IMR-90 (cell line): ENCODE data around the gene S1PR2. TPM values are rescaled to one million over a fixed set of nuclear protein-coding genes. Genes with fewer than 3 reads are reported as not detected.
A peak's percentile ranks its signal among the peaks of the same experiment; 100 is the strongest.

Experiments used
- ATAC-seq: fragments of 200-7000 bp; cut with Tn5 transposase; 2 replicates; pipeline ENCODE4 v1.9.1; 2020; ENCODE audit warnings: low read depth, mild to moderate bottlenecking, moderate library complexity
- BruUV-seq: library from RNA; stranded (reverse); fragments of 400-500 nt; replicated peaks from 2 replicates; lab custom pipeline; 2021; lab: Mats Ljungman, UMichigan
- CTCF ChIA-PET: fragments of 300-600 bp; formaldehyde crosslinking; extraction: SDS; loops from one replicate; lab custom pipeline; 2021; ENCODE audit warnings: antibody characterized with exemption; lab: Yijun Ruan, JAX
- POLR2A ChIA-PET: fragments of 300-600 bp; sonication (Branson Sonifier 250); formaldehyde crosslinking; loops from one replicate; lab custom pipeline; 2022; ENCODE audit warnings: antibody characterized with exemption; ENCODE audit not compliant: unreplicated experiment; lab: Charles Lee
- DNase-seq: peaks from one replicate; pipeline ENCODE4 v3.0.0; 2013
- H2AFZ ChIP-seq: replicated peaks from 2 replicates; pipeline ENCODE3; 2013; ENCODE audit warnings: low read length, mild to moderate bottlenecking; ENCODE audit not compliant: poor library complexity
- H2AK5ac ChIP-seq: 2 replicates; pipeline ENCODE4 v1.6.1; 2013; ENCODE audit warnings: low read depth, low read length, inconsistent platforms
- H2AK9ac ChIP-seq: replicated peaks from 2 replicates; pipeline ENCODE3; 2013; ENCODE audit warnings: mild to moderate bottlenecking, low read depth, low read length, moderate library complexity; ENCODE audit not compliant: poor library complexity
- H2BK120ac ChIP-seq: 2 replicates; pipeline ENCODE4 v1.6.1; 2013; ENCODE audit warnings: low read depth, low read length, inconsistent platforms
- H2BK15ac ChIP-seq: 3 replicates; pipeline ENCODE4 v1.6.1; 2013; ENCODE audit warnings: low read depth, low read length, inconsistent platforms
- H2BK20ac ChIP-seq: 2 replicates; pipeline ENCODE4 v1.6.1; 2013; ENCODE audit warnings: low read depth, mild to moderate bottlenecking, inconsistent platforms, low read length, moderate library complexity
- H2BK5ac ChIP-seq: 2 replicates; pipeline ENCODE4 v1.6.1; 2013; ENCODE audit warnings: mild to moderate bottlenecking, low read depth, low read length, inconsistent platforms; ENCODE audit not compliant: poor library complexity, severe bottlenecking
- H3K14ac ChIP-seq: replicated peaks from 2 replicates; pipeline ENCODE4 v1.6.1; 2013; ENCODE audit warnings: low read depth, low read length, inconsistent platforms
- H3K18ac ChIP-seq: 2 replicates; pipeline ENCODE4 v1.6.1; 2013; ENCODE audit warnings: low read depth, low read length, control low read depth
- H3K23ac ChIP-seq: 2 replicates; pipeline ENCODE4 v1.6.1; 2013; ENCODE audit warnings: low read depth, low read length, inconsistent platforms
- H3K27ac ChIP-seq: 2 replicates; pipeline ENCODE4 v1.5.1; 2013; ENCODE audit warnings: mild to moderate bottlenecking, control low read depth, low read length; ENCODE audit not compliant: insufficient read depth
- H3K27me3 ChIP-seq: 2 replicates; pipeline ENCODE4 v1.6.1; 2013; ENCODE audit warnings: low read length; ENCODE audit not compliant: control insufficient read depth, insufficient read depth
- H3K36me3 ChIP-seq: 2 replicates; pipeline ENCODE4 v1.6.1; 2013; ENCODE audit warnings: low read length, mixed read lengths; ENCODE audit not compliant: control insufficient read depth, insufficient read depth
- H3K4ac ChIP-seq: 2 replicates; pipeline ENCODE4 v1.6.1; 2013; ENCODE audit warnings: low read depth, low read length, inconsistent platforms
- H3K4me1 ChIP-seq: 2 replicates; pipeline ENCODE4 v1.6.1; 2013; ENCODE audit warnings: low read length, mixed read lengths; ENCODE audit not compliant: control insufficient read depth, insufficient read depth
- H3K4me2 ChIP-seq: 2 replicates; pipeline ENCODE4 v1.6.1; 2013; ENCODE audit warnings: low read depth, mild to moderate bottlenecking, control low read depth, low read length, moderate library complexity
- H3K4me3 ChIP-seq: 2 replicates; pipeline ENCODE4 v1.5.1; 2013; ENCODE audit warnings: low read depth, mild to moderate bottlenecking, control low read depth, low read length, moderate library complexity; ENCODE audit not compliant: insufficient read depth
- H3K56ac ChIP-seq: 2 replicates; pipeline ENCODE4 v1.6.1; 2013; ENCODE audit warnings: low read length, inconsistent platforms; ENCODE audit not compliant: insufficient read depth; ENCODE audit errors: extremely low read depth
- H3K79me1 ChIP-seq, 2 experiments: 2 replicates each; pipeline ENCODE4 v1.6.1; 2013; ENCODE audit warnings: low read length in 2 of 2, inconsistent platforms in 1 of 2, low read depth in 1 of 2
- H3K9ac ChIP-seq: 2 replicates; pipeline ENCODE4 v1.6.1; 2013; ENCODE audit warnings: low read depth, low read length, control low read depth
- H3K9me1 ChIP-seq: 2 replicates; pipeline ENCODE4 v1.6.1; 2013; ENCODE audit warnings: low read length, inconsistent platforms; ENCODE audit not compliant: insufficient read depth
- H3K9me3 ChIP-seq: 2 replicates; pipeline ENCODE4 v1.6.1; 2013; ENCODE audit warnings: low read length; ENCODE audit not compliant: control insufficient read depth, insufficient read depth
- H4K20me1 ChIP-seq: 2 replicates; pipeline ENCODE4 v1.6.1; 2013; ENCODE audit warnings: low read length, inconsistent platforms; ENCODE audit not compliant: insufficient read depth
- H4K5ac ChIP-seq: 2 replicates; pipeline ENCODE4 v1.6.1; 2013; ENCODE audit warnings: mild to moderate bottlenecking, low read depth, low read length, control low read depth
- H4K8ac ChIP-seq, 2 experiments: 2 replicates each; pipeline ENCODE4 v1.6.1; 2013; ENCODE audit warnings: low read depth in 2 of 2, low read length in 2 of 2, control low read depth in 1 of 2, inconsistent platforms in 1 of 2
- H4K91ac ChIP-seq: 2 replicates; pipeline ENCODE4 v1.6.1; 2013; ENCODE audit warnings: low read depth, low read length, inconsistent platforms; ENCODE audit not compliant: insufficient read depth
- BHLHE40 ChIP-seq: fragments of 150-350 bp; IDR thresholded peaks from 2 replicates; pipeline ENCODE4 v1.6.1; 2016; ENCODE audit warnings: mild to moderate bottlenecking, low read depth, low read length
- CEBPB ChIP-seq: IDR thresholded peaks from 2 replicates; pipeline ENCODE4 v1.6.1; 2012; ENCODE audit warnings: low read depth, low read length, improper control_type of control experiment
- CHD1 ChIP-seq: IDR thresholded peaks from 2 replicates; pipeline ENCODE4 v1.6.1; 2012; ENCODE audit warnings: low read depth, low read length, improper control_type of control experiment
- FOS ChIP-seq: fragments of 150-350 bp; IDR thresholded peaks from 2 replicates; pipeline ENCODE4 v1.6.1; 2016; ENCODE audit warnings: low read depth, low read length
- MAFK ChIP-seq: IDR thresholded peaks from 2 replicates; pipeline ENCODE4 v1.6.1; 2012; ENCODE audit warnings: low read depth, low read length, improper control_type of control experiment
- MXI1 ChIP-seq: IDR thresholded peaks from 2 replicates; pipeline ENCODE4 v1.6.1; 2012; ENCODE audit warnings: low read depth, mild to moderate bottlenecking, low read length, moderate library complexity, borderline replicate concordance
- NFE2L2 ChIP-seq: fragments of 150-350 bp; IDR thresholded peaks from 2 replicates; pipeline ENCODE4 v1.6.1; 2016; ENCODE audit warnings: low read depth, mild to moderate bottlenecking, low read length
- SMC3 ChIP-seq: fragments of 150-350 bp; IDR thresholded peaks from 2 replicates; pipeline ENCODE4 v1.6.1; 2016; ENCODE audit warnings: low read depth, mild to moderate bottlenecking, antibody characterized with exemption, low read length, moderate library complexity
- WGBS, 2 experiments: methylation state at CpG; one replicate each; pipeline versions ENCODE4 v1.1.5 to v1.1.7; 2013; ENCODE audit warnings: missing lambda C conversion rate in 2 of 2; ENCODE audit not compliant: insufficient read length in 1 of 2; ENCODE audit errors: extremely low coverage in 2 of 2; 5-methylcytosine and 5-hydroxymethylcytosine counted together
- dilution Hi-C: fragments of 300-500 bp; cut with HindIII; formaldehyde crosslinking; loops from one replicate; pipeline ENCODE4 v1.14.3; 2018; ENCODE audit warnings: low sequenced_read_pairs; ENCODE audit not compliant: unreplicated experiment
- in situ Hi-C: fragments of 300-500 bp; cut with MboI; formaldehyde crosslinking; loops from 3 replicates; pipeline ENCODE4 v1.14.3; 2019; ENCODE audit warnings: low sequenced_read_pairs, inconsistent platforms, mixed read lengths
- intact Hi-C: fragments of 100-400 bp; cut with micrococcal nuclease; formaldehyde crosslinking; loops from 2 replicates; pipeline ENCODE4 v1.10.0; 2022
- polyA plus RNA-seq, 3 experiments: library from polyadenylated mRNA; depleted of rRNA; stranded (reverse); fragments of >200 nt; gene quantifications; 2 replicates each; pipeline ENCODE4 v1.2.3, GENCODE V29; 2012; ENCODE audit warnings: low replicate concordance in 1 of 3
- total RNA-seq: library from RNA; depleted of rRNA; stranded (reverse); fragments of >200 nt; gene quantifications from 2 replicates; pipeline ENCODE4 v1.2.3, GENCODE V29; 2012
- TF ChIP-seq, protein P1 (sequence below): fragments of 150-350 bp; IDR thresholded peaks from 2 replicates; pipeline ENCODE4 v1.6.1; 2017; ENCODE audit warnings: mild to moderate bottlenecking, antibody characterized with exemption, low read length, low read depth
- TF ChIP-seq, protein P2 (sequence below): conservative IDR thresholded peaks from 2 replicates; pipeline ENCODE4 v1.5.1; 2012; ENCODE audit warnings: mild to moderate bottlenecking, low read depth, low read length, improper control_type of control experiment

The S1PR2 gene
- total and polyA plus RNA-seq, 2 of the 4 experiments (the other 2 are of a cell fraction): 14.0 to 15.0 TPM

- Histone ChIP-seq H3K36me3 (peaks cover 3% of the 10 kb centered on the region; the same call in 1 of the 2 replicates), H2AFZ (no peak overlapping the region), H3K4me1 (peaks cover 11% of the 10 kb centered on the region), H3K4ac (no peak overlapping the region), H3K4me3 (no peak overlapping the region), H4K91ac (no peak overlapping the region), H4K5ac (no peak overlapping the region), H2BK20ac (no peak overlapping the region), H4K20me1 (peaks cover 60% of the 10 kb centered on the region), H3K27me3 (no peaks in the 10 kb centered on the region), H3K23ac (no peak overlapping the region), H3K27ac (peak overlapping the region; percentile 63; the same call in 1 of the 2 replicates), H4K8ac (no peak overlapping the region; a peak in 1 of 4 replicates), H3K79me1 (peaks cover 0 to 61% of the 10 kb centered on the region in 2 experiments), H3K18ac (no peak overlapping the region), H3K9me3 (no peaks in the 10 kb centered on the region), H2BK120ac (no peak overlapping the region), H3K9ac (no peak overlapping the region), H3K56ac (no peak overlapping the region), H2BK15ac (no peak overlapping the region; the same call in 2 of the 3 replicates), H2AK9ac (peak overlapping the region; percentile 47), H3K14ac (no peak overlapping the region), H3K9me1 (peaks cover 18% of the 10 kb centered on the region), H2AK5ac (peak overlapping the region; percentile 4; the same call in 1 of the 2 replicates), H2BK5ac (peak overlapping the region; percentile 45), H3K4me2 (no peak overlapping the region)
- CTCF ChIA-PET: no interaction called here
- no TSS peak for BruUV-seq
- in situ Hi-C loops: no loop called here
- intact Hi-C loops: no loop called here
- ATAC-seq: peak; percentile 40
- POLR2A ChIA-PET: no interaction called here
- dilution Hi-C loops: no loop called here
- WGBS, 2 experiments: no CpG with 5 or more reads among the region's 2 CpGs
- TF ChIP-seq NFE2L2: no peak
- TF ChIP-seq, protein P1, sequence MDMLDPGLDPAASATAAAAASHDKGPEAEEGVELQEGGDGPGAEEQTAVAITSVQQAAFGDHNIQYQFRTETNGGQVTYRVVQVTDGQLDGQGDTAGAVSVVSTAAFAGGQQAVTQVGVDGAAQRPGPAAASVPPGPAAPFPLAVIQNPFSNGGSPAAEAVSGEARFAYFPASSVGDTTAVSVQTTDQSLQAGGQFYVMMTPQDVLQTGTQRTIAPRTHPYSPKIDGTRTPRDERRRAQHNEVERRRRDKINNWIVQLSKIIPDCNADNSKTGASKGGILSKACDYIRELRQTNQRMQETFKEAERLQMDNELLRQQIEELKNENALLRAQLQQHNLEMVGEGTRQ: 0 out of 2 replicates have a peak, but pooled peaks have one; percentile 21
- TF ChIP-seq SMC3: no peak; the same call in 1 of the 2 replicates
- no peak for TF ChIP-seq MAFK
- 0 out of 2 replicates have a peak, but pooled peaks have one; percentile 49 for TF ChIP-seq MXI1
- no peak for TF ChIP-seq CHD1
- peak; percentile 94 for TF ChIP-seq CEBPB
- TF ChIP-seq, protein P2, sequence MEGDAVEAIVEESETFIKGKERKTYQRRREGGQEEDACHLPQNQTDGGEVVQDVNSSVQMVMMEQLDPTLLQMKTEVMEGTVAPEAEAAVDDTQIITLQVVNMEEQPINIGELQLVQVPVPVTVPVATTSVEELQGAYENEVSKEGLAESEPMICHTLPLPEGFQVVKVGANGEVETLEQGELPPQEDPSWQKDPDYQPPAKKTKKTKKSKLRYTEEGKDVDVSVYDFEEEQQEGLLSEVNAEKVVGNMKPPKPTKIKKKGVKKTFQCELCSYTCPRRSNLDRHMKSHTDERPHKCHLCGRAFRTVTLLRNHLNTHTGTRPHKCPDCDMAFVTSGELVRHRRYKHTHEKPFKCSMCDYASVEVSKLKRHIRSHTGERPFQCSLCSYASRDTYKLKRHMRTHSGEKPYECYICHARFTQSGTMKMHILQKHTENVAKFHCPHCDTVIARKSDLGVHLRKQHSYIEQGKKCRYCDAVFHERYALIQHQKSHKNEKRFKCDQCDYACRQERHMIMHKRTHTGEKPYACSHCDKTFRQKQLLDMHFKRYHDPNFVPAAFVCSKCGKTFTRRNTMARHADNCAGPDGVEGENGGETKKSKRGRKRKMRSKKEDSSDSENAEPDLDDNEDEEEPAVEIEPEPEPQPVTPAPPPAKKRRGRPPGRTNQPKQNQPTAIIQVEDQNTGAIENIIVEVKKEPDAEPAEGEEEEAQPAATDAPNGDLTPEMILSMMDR: no peak
- no peak for TF ChIP-seq BHLHE40
- peak; percentile 70 for TF ChIP-seq FOS
- peak; percentile 95 for DNase-seq
Observed at GRCh38 chr19:10191347-10191746, 39.8 kb downstream of the S1PR2 start.
